DND-41 (cell line): ENCODE data around the gene GSTM1.
"Not testable (repeated sequence)": the region's sequence is repeated elsewhere in the genome, so short reads cannot be mapped to it uniquely, and the experiment has no call there.

Experiments used
- ATAC-seq: fragments of 200-7000 bp; cut with Tn5 transposase; 3 replicates; pipeline ENCODE4 v1.9.1; 2021; ENCODE audit warnings: low read depth; ENCODE audit not compliant: insufficient read depth
- DNase-seq: peaks from one replicate; pipeline ENCODE4 v3.0.0-alpha.2; 2020
- H2AFZ ChIP-seq: 2 replicates; pipeline ENCODE4 v1.6.0; 2012; ENCODE audit warnings: low read depth, low read length
- H3K27ac ChIP-seq: 2 replicates; pipeline ENCODE4 v1.5.1; 2012; ENCODE audit warnings: low read length, inconsistent platforms
- H3K27me3 ChIP-seq: fragments of 200-600 bp; sonication (generic); 2 replicates; pipeline ENCODE4 v1.6.0; 2012; ENCODE audit warnings: low read length, mild to moderate bottlenecking, inconsistent platforms; ENCODE audit not compliant: insufficient read depth, poor library complexity
- H3K36me3 ChIP-seq: 2 replicates; pipeline ENCODE4 v1.5.1; 2012; ENCODE audit warnings: low read length, inconsistent platforms; ENCODE audit not compliant: insufficient read depth
- H3K4me1 ChIP-seq: 2 replicates; pipeline ENCODE4 v1.5.1; 2012; ENCODE audit warnings: mild to moderate bottlenecking, low read length; ENCODE audit not compliant: insufficient read depth
- H3K4me2 ChIP-seq: 2 replicates; pipeline ENCODE4 v1.6.0; 2012; ENCODE audit warnings: mild to moderate bottlenecking, moderate library complexity, low read length, inconsistent platforms; ENCODE audit not compliant: insufficient read depth
- H3K4me3 ChIP-seq, 2 experiments: fragments of 200-600 bp in 1 of 2; shearing (Covaris generic) in 1 of 2; 2 replicates each; pipeline ENCODE4 v1.5.1; 2012 to 2016; ENCODE audit warnings: inconsistent platforms in 2 of 2, low read length in 2 of 2, mild to moderate bottlenecking in 2 of 2, low read depth in 1 of 2, moderate library complexity in 1 of 2
- H3K79me2 ChIP-seq: 2 replicates; pipeline ENCODE4 v1.6.0; 2012; ENCODE audit warnings: low read length, inconsistent platforms; ENCODE audit not compliant: insufficient read depth
- H3K9ac ChIP-seq: 2 replicates; pipeline ENCODE4 v1.6.0; 2012; ENCODE audit warnings: low read depth, mild to moderate bottlenecking, inconsistent platforms, low read length, moderate library complexity
- H3K9me3 ChIP-seq: 2 replicates; pipeline ENCODE4 v1.5.1; 2012; ENCODE audit warnings: low read length, moderate library complexity, mild to moderate bottlenecking, inconsistent platforms; ENCODE audit not compliant: insufficient read depth, severe bottlenecking
- H4K20me1 ChIP-seq: 2 replicates; pipeline ENCODE4 v1.6.0; 2012; ENCODE audit warnings: low read length; ENCODE audit not compliant: insufficient read depth
- CTCF ChIP-seq: IDR thresholded peaks from 2 replicates; pipeline ENCODE4 v1.5.1; 2012; ENCODE audit warnings: borderline replicate concordance, low read length, moderate library complexity, mild to moderate bottlenecking; ENCODE audit not compliant: poor library complexity, severe bottlenecking; ENCODE audit errors: extremely low read depth
- EZH2 ChIP-seq: IDR thresholded peaks from 3 replicates; pipeline ENCODE4 v1.6.1; 2012; ENCODE audit warnings: borderline replicate concordance, low read depth, mild to moderate bottlenecking, moderate library complexity, low read length, inconsistent platforms; ENCODE audit not compliant: severe bottlenecking

GSTM1 gene

GRCh38 chr1:109659997-109660690 lies 27.5 kb upstream of the GSTM1 start:
- Histone ChIP-seq H2AFZ (no peak overlapping the region), H3K79me2 (no peaks in the 10 kb centered on the region), H3K9ac (no peak overlapping the region), H3K27me3 (peaks cover 3% of the 10 kb centered on the region), H3K4me3 (no peak overlapping the region), H4K20me1 (no peaks in the 10 kb centered on the region), H3K27ac (no peak overlapping the region), H3K4me2 (no peak overlapping the region), H3K9me3 (no peaks in the 10 kb centered on the region), H3K4me1 (no peaks in the 10 kb centered on the region), H3K36me3 (no peaks in the 10 kb centered on the region)
- DNase-seq (no peak), ATAC-seq (no peak)
- TF ChIP-seq EZH2 = no peak
- TF ChIP-seq CTCF = no peak

GRCh38 chr1:109660691-109661026 lies 27.0 kb upstream of the GSTM1 start:
- H3K4me2 ChIP-seq, DNase-seq, H3K27me3 ChIP-seq, H3K4me1 ChIP-seq, ATAC-seq, H3K9ac ChIP-seq, H4K20me1 ChIP-seq, H3K9me3 ChIP-seq, H3K36me3 ChIP-seq, H3K27ac ChIP-seq, H2AFZ ChIP-seq, H3K4me3 ChIP-seq, H3K79me2 ChIP-seq: not testable (repeated sequence)

DNA sequence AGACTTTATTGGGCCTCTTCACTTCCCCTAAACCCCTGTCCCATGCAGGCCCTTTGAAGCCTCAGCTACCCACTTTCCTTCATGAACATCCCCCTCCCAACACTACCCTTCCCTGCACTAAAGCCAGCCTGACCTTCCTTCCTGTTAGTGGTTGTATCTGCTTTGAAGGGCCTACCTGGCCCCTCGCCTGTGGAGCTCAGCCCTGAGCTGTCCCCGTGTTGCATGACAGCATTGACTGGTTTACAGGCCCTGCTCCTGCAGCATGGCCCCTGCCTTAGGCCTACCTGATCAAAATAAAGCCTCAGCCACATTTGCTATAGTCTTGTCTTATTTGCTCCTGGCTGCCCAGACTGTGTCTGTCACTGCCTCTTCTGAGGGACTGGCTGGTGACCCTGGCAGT lies 26.2 kb upstream of the GSTM1 start:
- H3K36me3 ChIP-seq = no peaks in the 10 kb centered on the region
- no peaks in the 10 kb centered on the region for H3K9me3 ChIP-seq
- TF ChIP-seq EZH2 (no peak), CTCF (no peak)
- no peak overlapping the region for H2AFZ ChIP-seq
- H4K20me1 ChIP-seq = no peaks in the 10 kb centered on the region
- no peaks in the 10 kb centered on the region for H3K79me2 ChIP-seq
- H3K4me3 ChIP-seq = no peak overlapping the region
- DNase-seq (no peak), ATAC-seq (no peak)
- H3K9ac ChIP-seq = no peak overlapping the region
- no peaks in the 10 kb centered on the region for H3K4me1 ChIP-seq
- H3K27me3 ChIP-seq = peaks cover 3% of the 10 kb centered on the region
- H3K27ac ChIP-seq = no peak overlapping the region
- no peak overlapping the region for H3K4me2 ChIP-seq

DNA sequence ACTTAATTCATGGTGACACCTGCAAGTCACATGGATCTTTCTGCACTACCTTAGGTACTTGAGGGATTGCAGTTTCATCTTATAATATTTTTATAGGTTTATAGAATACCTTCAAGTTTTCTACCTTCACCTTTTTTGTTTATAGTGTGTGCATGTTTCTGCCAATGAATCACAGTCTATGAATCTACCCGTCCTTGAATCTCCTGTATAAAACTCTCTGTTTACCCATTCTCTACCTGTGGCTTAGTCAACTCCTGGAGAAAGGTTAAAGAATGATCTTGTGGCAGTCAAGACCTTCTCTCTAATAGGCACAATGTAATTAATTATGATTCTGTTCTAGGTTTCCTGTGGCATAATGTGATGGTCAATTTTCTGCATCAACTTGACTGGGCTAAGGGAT lies 22.9 kb upstream of the GSTM1 start:
- no peaks in the 10 kb centered on the region for H3K27me3 ChIP-seq
- no peak overlapping the region for H3K4me2 ChIP-seq
- H2AFZ ChIP-seq = no peak overlapping the region
- no peak overlapping the region for H3K9ac ChIP-seq
- no peak for TF ChIP-seq CTCF
- no peak for TF ChIP-seq EZH2
- no peaks in the 10 kb centered on the region for H3K79me2 ChIP-seq
- no peaks in the 10 kb centered on the region for H4K20me1 ChIP-seq
- peaks cover 13% of the 10 kb centered on the region for H3K4me1 ChIP-seq
- H3K27ac ChIP-seq = no peak overlapping the region
- H3K36me3 ChIP-seq = no peaks in the 10 kb centered on the region
- DNase-seq (no peak), ATAC-seq (no peak)
- no peak overlapping the region for H3K4me3 ChIP-seq
- H3K9me3 ChIP-seq = no peaks in the 10 kb centered on the region
